ENCODE measurements around the gene LRFN4.

DNA sequence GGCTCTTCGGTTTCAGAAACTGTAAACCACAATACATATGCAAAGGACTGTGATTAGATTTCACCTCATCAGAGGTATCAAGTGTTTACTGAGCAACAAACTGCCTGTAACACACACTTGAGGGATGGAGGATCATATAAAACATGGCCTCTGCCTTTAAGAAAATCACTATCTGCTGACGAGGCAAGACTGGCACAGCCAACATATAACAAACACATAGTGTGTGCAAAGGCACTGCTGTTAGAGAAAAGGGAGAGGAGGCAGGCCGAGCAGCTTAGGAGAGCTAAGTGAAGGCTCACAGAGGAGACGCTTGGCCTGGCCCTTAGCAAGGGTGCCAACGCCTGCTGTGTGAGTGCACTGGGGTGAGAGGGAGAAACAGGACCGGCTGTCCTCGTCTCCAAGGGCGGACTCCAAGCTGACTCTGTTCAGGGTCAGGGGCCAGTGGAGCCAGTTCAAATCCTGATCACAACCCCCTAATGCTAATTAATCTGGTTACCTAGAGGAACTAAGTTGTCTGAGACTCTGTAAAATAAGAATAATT is 48.2 kb downstream of the LRFN4 start:
- TF ChIP-seq, protein P1, sequence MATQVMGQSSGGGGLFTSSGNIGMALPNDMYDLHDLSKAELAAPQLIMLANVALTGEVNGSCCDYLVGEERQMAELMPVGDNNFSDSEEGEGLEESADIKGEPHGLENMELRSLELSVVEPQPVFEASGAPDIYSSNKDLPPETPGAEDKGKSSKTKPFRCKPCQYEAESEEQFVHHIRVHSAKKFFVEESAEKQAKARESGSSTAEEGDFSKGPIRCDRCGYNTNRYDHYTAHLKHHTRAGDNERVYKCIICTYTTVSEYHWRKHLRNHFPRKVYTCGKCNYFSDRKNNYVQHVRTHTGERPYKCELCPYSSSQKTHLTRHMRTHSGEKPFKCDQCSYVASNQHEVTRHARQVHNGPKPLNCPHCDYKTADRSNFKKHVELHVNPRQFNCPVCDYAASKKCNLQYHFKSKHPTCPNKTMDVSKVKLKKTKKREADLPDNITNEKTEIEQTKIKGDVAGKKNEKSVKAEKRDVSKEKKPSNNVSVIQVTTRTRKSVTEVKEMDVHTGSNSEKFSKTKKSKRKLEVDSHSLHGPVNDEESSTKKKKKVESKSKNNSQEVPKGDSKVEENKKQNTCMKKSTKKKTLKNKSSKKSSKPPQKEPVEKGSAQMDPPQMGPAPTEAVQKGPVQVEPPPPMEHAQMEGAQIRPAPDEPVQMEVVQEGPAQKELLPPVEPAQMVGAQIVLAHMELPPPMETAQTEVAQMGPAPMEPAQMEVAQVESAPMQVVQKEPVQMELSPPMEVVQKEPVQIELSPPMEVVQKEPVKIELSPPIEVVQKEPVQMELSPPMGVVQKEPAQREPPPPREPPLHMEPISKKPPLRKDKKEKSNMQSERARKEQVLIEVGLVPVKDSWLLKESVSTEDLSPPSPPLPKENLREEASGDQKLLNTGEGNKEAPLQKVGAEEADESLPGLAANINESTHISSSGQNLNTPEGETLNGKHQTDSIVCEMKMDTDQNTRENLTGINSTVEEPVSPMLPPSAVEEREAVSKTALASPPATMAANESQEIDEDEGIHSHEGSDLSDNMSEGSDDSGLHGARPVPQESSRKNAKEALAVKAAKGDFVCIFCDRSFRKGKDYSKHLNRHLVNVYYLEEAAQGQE (IDR thresholded peaks at IDR 0.05; ENCODE audit: borderline replicate concordance) = no peak
- TF ChIP-seq, protein P2, sequence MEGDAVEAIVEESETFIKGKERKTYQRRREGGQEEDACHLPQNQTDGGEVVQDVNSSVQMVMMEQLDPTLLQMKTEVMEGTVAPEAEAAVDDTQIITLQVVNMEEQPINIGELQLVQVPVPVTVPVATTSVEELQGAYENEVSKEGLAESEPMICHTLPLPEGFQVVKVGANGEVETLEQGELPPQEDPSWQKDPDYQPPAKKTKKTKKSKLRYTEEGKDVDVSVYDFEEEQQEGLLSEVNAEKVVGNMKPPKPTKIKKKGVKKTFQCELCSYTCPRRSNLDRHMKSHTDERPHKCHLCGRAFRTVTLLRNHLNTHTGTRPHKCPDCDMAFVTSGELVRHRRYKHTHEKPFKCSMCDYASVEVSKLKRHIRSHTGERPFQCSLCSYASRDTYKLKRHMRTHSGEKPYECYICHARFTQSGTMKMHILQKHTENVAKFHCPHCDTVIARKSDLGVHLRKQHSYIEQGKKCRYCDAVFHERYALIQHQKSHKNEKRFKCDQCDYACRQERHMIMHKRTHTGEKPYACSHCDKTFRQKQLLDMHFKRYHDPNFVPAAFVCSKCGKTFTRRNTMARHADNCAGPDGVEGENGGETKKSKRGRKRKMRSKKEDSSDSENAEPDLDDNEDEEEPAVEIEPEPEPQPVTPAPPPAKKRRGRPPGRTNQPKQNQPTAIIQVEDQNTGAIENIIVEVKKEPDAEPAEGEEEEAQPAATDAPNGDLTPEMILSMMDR (IDR thresholded peaks at IDR 0.05; ENCODE audit: poor library complexity, severe bottlenecking) = no peak
- TF ChIP-seq POLR2AphosphoS5 (IDR thresholded peaks at IDR 0.05) = no peak
- TF ChIP-seq EZH2 (IDR thresholded peaks at IDR 0.05; ENCODE audit: borderline replicate concordance, insufficient read depth, low read length, poor library complexity, severe bottlenecking) = no peak

Data from neural cell (in vitro differentiated cells).